Neuronal stem cell (in vitro differentiated cells): Measurements from ENCODE around the gene FAM210A.

Experiments
- DNase-seq: peaks from one replicate; pipeline ENCODE4 v3.0.0-alpha.2; 2013; ENCODE audit warnings: low spot score
- H2AFZ ChIP-seq: one replicate; pipeline ENCODE4 v1.6.1; 2013; ENCODE audit warnings: mild to moderate bottlenecking, low read length, inconsistent platforms
- H2AK5ac ChIP-seq: 2 replicates; pipeline ENCODE4 v1.6.1; 2013; ENCODE audit warnings: low read depth, mild to moderate bottlenecking, inconsistent platforms, low read length, moderate library complexity, mixed read lengths
- H2BK120ac ChIP-seq: 2 replicates; pipeline ENCODE4 v1.6.1; 2013; ENCODE audit warnings: low read depth, mild to moderate bottlenecking, inconsistent platforms, low read length, moderate library complexity, mixed read lengths
- H2BK12ac ChIP-seq: one replicate; pipeline ENCODE4 v1.6.1; 2013; ENCODE audit warnings: low read length, inconsistent platforms
- H2BK15ac ChIP-seq: 2 replicates; pipeline ENCODE4 v1.6.1; 2013; ENCODE audit warnings: mild to moderate bottlenecking, low read length, inconsistent platforms, mixed read lengths
- H2BK5ac ChIP-seq: one replicate; pipeline ENCODE4 v1.6.1; 2013; ENCODE audit warnings: inconsistent platforms, mild to moderate bottlenecking, low read length, moderate library complexity
- H3K14ac ChIP-seq: one replicate; pipeline ENCODE4 v1.6.1; 2013; ENCODE audit warnings: low read length, inconsistent platforms
- H3K18ac ChIP-seq: 2 replicates; pipeline ENCODE4 v1.6.1; 2013; ENCODE audit warnings: low read length, inconsistent platforms
- H3K23ac ChIP-seq: 2 replicates; pipeline ENCODE4 v1.6.1; 2013; ENCODE audit warnings: low read depth, mild to moderate bottlenecking, mixed read lengths, low read length, inconsistent platforms; ENCODE audit not compliant: poor library complexity
- H3K27ac ChIP-seq: replicated peaks from 3 replicates; pipeline ENCODE4 v1.5.1; 2013; ENCODE audit warnings: low read length, inconsistent platforms
- H3K27me3 ChIP-seq, 3 experiments: 2 replicates each; pipeline ENCODE4 v1.6.1; 2013; ENCODE audit warnings: low read length in 3 of 3, mild to moderate bottlenecking in 2 of 3, inconsistent platforms in 1 of 3, low read depth in 1 of 3, mixed read lengths in 1 of 3, moderate library complexity in 1 of 3; ENCODE audit not compliant: control insufficient read depth in 3 of 3, insufficient read depth in 3 of 3
- H3K36me3 ChIP-seq, 2 donors: replicated peaks in 1 of 2; 2 replicates each; pipeline ENCODE4 v1.6.1; 2013; ENCODE audit warnings: low read length in 2 of 2; ENCODE audit not compliant: control insufficient read depth in 2 of 2, insufficient read depth in 2 of 2
- H3K4ac ChIP-seq: 2 replicates; pipeline ENCODE4 v1.6.1; 2013; ENCODE audit warnings: inconsistent platforms, mild to moderate bottlenecking, low read length, moderate library complexity
- H3K4me1 ChIP-seq, 2 donors: 1 replicate in 1 of 2; 2 replicates in 1 of 2; pipeline ENCODE4 v1.6.1; 2013; ENCODE audit warnings: low read length in 2 of 2, low read depth in 1 of 2; ENCODE audit not compliant: control insufficient read depth in 2 of 2, insufficient read depth in 1 of 2
- H3K4me2 ChIP-seq: one replicate; pipeline ENCODE4 v1.6.1; 2013; ENCODE audit warnings: mild to moderate bottlenecking, low read length, inconsistent platforms; ENCODE audit not compliant: insufficient read depth, poor library complexity, severe bottlenecking
- H3K4me3 ChIP-seq, 2 donors: 2 replicates each; pipeline ENCODE4 v1.5.1; 2013; ENCODE audit warnings: low read length in 2 of 2, mild to moderate bottlenecking in 2 of 2, inconsistent platforms in 1 of 2, moderate library complexity in 1 of 2
- H3K79me1 ChIP-seq: one replicate; pipeline ENCODE4 v1.6.1; 2013; ENCODE audit warnings: low read depth, mild to moderate bottlenecking, inconsistent platforms, low read length, moderate library complexity
- H3K9ac ChIP-seq: one replicate; pipeline ENCODE4 v1.6.1; 2013; ENCODE audit warnings: mild to moderate bottlenecking, low read depth, low read length, inconsistent platforms; ENCODE audit not compliant: poor library complexity
- H3K9me3 ChIP-seq, 2 donors: replicated peaks in 1 of 2; 2 replicates each; pipeline versions ENCODE3 to v1.6.1; 2013; ENCODE audit warnings: low read length in 2 of 2, mild to moderate bottlenecking in 2 of 2, inconsistent platforms in 1 of 2, low read depth in 1 of 2, mixed read lengths in 1 of 2, moderate library complexity in 1 of 2; ENCODE audit not compliant: control insufficient read depth in 2 of 2, insufficient read depth in 1 of 2
- H4K8ac ChIP-seq: one replicate; pipeline ENCODE4 v1.6.1; 2013; ENCODE audit warnings: low read depth, mild to moderate bottlenecking, inconsistent platforms, low read length, moderate library complexity
- H4K91ac ChIP-seq: one replicate; pipeline ENCODE4 v1.6.1; 2013; ENCODE audit warnings: low read length, low read depth, mild to moderate bottlenecking, inconsistent platforms; ENCODE audit not compliant: poor library complexity
- WGBS, 2 donors: extraction: QIAGEN DNeasy Blood & Tissue Kit; methylation state at CpG; one replicate each; pipeline ENCODE4 v1.1.7; 2013; ENCODE audit warnings: missing lambda C conversion rate in 2 of 2, mixed read lengths in 1 of 2; ENCODE audit not compliant: insufficient read length in 2 of 2, insufficient replicate concordance in 1 of 2; ENCODE audit errors: extremely low coverage in 2 of 2; 5-methylcytosine and 5-hydroxymethylcytosine counted together

Gene FAM210A

DNA sequence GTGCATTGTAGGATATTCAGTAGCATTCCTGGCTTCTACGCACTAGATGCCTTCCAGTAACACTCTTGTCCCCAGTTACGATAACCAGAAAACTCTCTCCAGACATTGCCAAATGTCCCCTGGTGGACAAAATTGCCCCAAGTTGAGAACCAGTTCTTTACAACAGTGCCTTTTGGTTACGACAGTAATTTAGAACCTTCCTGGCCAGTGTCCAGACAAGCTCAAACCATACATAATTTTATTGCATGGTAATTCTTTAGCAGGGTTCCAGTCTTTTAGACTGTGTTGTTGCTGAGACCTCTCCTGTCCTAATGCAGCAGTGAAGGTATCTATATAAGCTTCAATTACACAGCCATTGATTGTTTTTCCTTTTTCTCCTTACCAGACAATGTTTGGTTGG is 20.3 kb upstream of the FAM210A start:
- WGBS, 2 donors: no CpG with 5 or more reads among the region's 3 CpGs
- peaks cover 15 to 88% of the 10 kb centered on the region in 2 donors for H3K36me3 ChIP-seq
- no peaks in the 10 kb centered on the region for H3K79me1 ChIP-seq

DNA sequence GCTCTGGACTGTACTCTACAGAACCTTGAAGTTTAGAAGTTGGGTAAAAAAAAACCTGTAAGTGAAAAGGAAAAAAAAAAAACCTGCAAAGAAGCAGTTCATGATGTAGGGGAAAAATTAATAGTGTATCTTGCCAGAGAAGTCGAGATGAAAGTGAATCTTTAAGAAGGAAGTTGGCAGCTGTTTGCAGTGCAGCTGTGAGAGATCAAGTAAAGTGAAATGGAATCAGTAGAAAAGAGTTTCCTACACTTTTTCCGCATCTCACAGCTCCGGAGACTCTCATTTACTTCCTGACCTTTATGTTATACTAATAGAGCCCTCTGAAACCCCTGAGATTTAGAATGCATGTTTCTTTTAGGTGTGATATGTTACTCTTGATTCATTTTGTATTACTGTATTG is 19.3 kb upstream of the FAM210A start:
- peaks cover 15 to 95% of the 10 kb centered on the region in 2 donors for H3K36me3 ChIP-seq

More for the DNA sequence above, 20.3 kb upstream of the FAM210A start:
- Histone ChIP-seq H2BK12ac (no peak overlapping the region), H3K4me1 (no peaks in the 10 kb centered on the region), H3K14ac (no peak overlapping the region), H2AK5ac (no peak overlapping the region), H4K91ac (no peak overlapping the region), H3K9me3 (no peaks in the 10 kb centered on the region), H3K4ac (no peak overlapping the region), H3K4me2 (no peak overlapping the region), H3K9ac (no peak overlapping the region), H3K23ac (no peak overlapping the region), H4K8ac (no peak overlapping the region), H3K27me3 (no peaks in the 10 kb centered on the region), H2BK15ac (no peak overlapping the region), H3K18ac (no peak overlapping the region), H2BK5ac (no peak overlapping the region), H2AFZ (no peak overlapping the region), H3K27ac (no peak overlapping the region), H3K4me3 (no peak overlapping the region), H2BK120ac (no peak overlapping the region)
- no peak for DNase-seq

DNA sequence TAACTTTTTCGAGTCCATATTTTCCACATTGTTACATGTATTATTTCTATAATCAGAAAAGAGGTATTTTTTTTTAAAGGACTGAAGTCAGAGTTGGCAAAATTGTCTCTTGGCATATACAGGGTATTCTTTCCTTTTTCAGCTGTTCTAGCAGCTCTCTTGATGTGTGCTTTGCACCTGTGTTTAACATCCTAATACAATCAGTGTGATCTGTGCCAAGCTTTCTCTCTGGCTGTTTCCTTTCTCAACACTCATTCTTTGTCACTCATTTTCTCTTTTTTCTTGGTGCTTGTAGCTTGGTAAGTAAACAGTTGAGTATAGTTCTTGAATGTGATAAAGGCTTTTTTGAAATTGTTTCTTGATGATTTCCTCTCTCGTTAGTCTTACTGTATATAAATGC is 9.3 kb upstream of the FAM210A start:
- DNase-seq: no peak
- Histone ChIP-seq H4K91ac (no peak overlapping the region), H3K36me3 (peaks cover 4 to 94% of the 10 kb centered on the region in 2 donors), H2BK15ac (no peak overlapping the region), H3K27ac (no peak overlapping the region), H2AFZ (no peak overlapping the region), H3K23ac (no peak overlapping the region), H3K4ac (no peak overlapping the region), H3K4me1 (no peaks in the 10 kb centered on the region), H3K27me3 (no peaks in the 10 kb centered on the region), H3K18ac (no peak overlapping the region), H3K4me2 (no peak overlapping the region), H3K4me3 (no peak overlapping the region), H2BK5ac (no peak overlapping the region), H3K14ac (no peak overlapping the region), H3K9me3 (peaks cover 0 to 6% of the 10 kb centered on the region in 2 donors), H3K9ac (no peak overlapping the region), H3K79me1 (no peaks in the 10 kb centered on the region), H2BK120ac (no peak overlapping the region), H4K8ac (no peak overlapping the region), H2BK12ac (no peak overlapping the region), H2AK5ac (no peak overlapping the region)
- WGBS, 2 donors: no CpG with 5 or more reads among the region's 2 CpGs

More for the DNA sequence above, 19.3 kb upstream of the FAM210A start:
- Histone ChIP-seq H3K9me3 (no peaks in the 10 kb centered on the region), H3K18ac (no peak overlapping the region), H4K8ac (no peak overlapping the region), H2BK12ac (no peak overlapping the region), H3K4me1 (no peaks in the 10 kb centered on the region), H3K14ac (no peak overlapping the region), H3K9ac (no peak overlapping the region), H2BK15ac (no peak overlapping the region), H3K27me3 (no peaks in the 10 kb centered on the region), H2BK5ac (no peak overlapping the region), H3K4me3 (no peak overlapping the region), H4K91ac (no peak overlapping the region), H2BK120ac (no peak overlapping the region), H3K4ac (no peak overlapping the region), H3K4me2 (no peak overlapping the region), H3K27ac (no peak overlapping the region), H3K79me1 (no peaks in the 10 kb centered on the region), H2AK5ac (no peak overlapping the region), H3K23ac (no peak overlapping the region), H2AFZ (no peak overlapping the region)
- no CpG with 5 or more reads among the region's 3 CpGs for WGBS, 2 donors
- DNase-seq: no peak

DNA sequence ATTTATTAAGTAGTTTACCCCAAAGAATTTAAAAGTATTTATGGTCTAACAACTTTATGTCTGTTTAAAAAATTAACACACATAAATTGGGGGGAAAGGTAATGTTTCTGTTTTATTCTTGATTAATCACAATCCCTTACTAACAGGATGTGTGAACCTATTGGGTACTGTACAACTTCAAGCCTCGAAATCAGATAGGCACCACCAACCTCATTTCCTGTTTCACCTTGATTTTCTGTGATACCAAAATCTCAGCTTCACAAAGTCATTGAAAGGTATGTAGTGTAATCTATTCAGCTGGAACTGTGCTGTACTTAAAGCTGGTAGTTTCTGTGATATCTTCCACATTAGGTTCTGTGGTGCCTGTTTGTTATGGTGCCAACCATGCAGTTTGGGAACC is 4.1 kb upstream of the FAM210A start:
- Histone ChIP-seq H3K27ac (no peak overlapping the region), H2BK5ac (no peak overlapping the region), H3K4me3 (no peak overlapping the region), H3K23ac (no peak overlapping the region), H3K14ac (no peak overlapping the region), H4K8ac (no peak overlapping the region), H2BK15ac (no peak overlapping the region), H2BK12ac (no peak overlapping the region), H3K9me3 (peaks cover 0 to 6% of the 10 kb centered on the region in 2 donors), H3K18ac (no peak overlapping the region), H3K4ac (no peak overlapping the region), H3K79me1 (peaks cover 2% of the 10 kb centered on the region), H3K4me1 (peaks cover under 1 to 2% of the 10 kb centered on the region in 2 donors), H2AK5ac (no peak overlapping the region), H3K36me3 (peaks cover 0 to 51% of the 10 kb centered on the region in 2 donors), H3K27me3 (no peaks in the 10 kb centered on the region), H4K91ac (no peak overlapping the region), H3K9ac (no peak overlapping the region), H2BK120ac (no peak overlapping the region), H3K4me2 (no peak overlapping the region), H2AFZ (no peak overlapping the region)
- no peak for DNase-seq
- no CpG with 5 or more reads among the region's 1 CpG for WGBS, 2 donors
